ENCODE measurements around the gene NAA11.

DNA sequence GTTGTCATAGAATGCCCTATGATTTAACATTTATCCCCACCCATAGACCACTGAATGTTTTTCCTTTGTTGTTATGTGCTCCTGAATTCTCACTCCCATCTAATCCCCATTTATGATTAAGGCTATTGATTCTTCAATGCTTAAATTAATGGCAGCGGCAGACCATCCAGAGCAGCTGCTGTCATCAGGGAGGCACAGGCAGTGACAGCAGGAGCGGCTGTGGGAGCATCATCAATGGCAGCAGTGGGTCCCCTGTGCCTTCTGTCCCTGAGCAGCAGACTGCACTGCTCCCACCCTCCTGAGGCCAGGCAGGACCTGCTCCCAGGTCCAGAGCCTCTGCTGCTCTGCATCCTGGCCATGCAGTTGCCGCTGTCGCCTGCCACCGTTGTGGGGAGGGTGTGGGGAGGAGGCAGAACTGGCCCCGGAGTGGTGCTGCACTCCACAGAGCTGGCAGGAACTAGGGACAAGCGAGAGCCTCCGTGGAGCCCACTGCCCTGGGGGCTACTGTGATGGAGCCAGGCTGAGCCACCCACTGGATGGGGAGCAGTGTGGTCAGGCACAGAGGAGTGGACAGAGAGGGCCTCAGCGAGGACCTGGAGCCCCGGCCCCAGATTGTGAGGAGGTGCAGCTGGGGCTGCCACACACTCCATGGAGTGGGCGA is 29.0 kb downstream of the NAA11 start:
- TF ChIP-seq, protein P1, sequence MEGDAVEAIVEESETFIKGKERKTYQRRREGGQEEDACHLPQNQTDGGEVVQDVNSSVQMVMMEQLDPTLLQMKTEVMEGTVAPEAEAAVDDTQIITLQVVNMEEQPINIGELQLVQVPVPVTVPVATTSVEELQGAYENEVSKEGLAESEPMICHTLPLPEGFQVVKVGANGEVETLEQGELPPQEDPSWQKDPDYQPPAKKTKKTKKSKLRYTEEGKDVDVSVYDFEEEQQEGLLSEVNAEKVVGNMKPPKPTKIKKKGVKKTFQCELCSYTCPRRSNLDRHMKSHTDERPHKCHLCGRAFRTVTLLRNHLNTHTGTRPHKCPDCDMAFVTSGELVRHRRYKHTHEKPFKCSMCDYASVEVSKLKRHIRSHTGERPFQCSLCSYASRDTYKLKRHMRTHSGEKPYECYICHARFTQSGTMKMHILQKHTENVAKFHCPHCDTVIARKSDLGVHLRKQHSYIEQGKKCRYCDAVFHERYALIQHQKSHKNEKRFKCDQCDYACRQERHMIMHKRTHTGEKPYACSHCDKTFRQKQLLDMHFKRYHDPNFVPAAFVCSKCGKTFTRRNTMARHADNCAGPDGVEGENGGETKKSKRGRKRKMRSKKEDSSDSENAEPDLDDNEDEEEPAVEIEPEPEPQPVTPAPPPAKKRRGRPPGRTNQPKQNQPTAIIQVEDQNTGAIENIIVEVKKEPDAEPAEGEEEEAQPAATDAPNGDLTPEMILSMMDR (conservative IDR thresholded peaks at IDR 0.05 in 1 of 2, IDR thresholded peaks at IDR 0.05 in 1 of 2; ENCODE audit: low read depth in 1 of 2, low read length in 2 of 2), result no peak
- TF ChIP-seq EZH2 (IDR thresholded peaks at IDR 0.05; ENCODE audit: low read length, missing control alignments), result no peak
